Measurements from ENCODE around the gene NANS.
"Not testable (repeated sequence)": the region's sequence is repeated elsewhere in the genome, so short reads cannot be mapped to it uniquely, and the experiment has no call there.

NANS gene

GRCh38 chr9:98056269-98057137 lies at the start of gene NANS:
TSS of gene NANS (plus strand) at chr9:98056732. CDS start at chr9:98056809, 77 bp downstream.
- DNase-seq, result peak; percentile 93

- no peak for DNase-seq
Measured at GRCh38 chr9:98007251-98007928, 49.1 kb upstream of the NANS start.

DNA sequence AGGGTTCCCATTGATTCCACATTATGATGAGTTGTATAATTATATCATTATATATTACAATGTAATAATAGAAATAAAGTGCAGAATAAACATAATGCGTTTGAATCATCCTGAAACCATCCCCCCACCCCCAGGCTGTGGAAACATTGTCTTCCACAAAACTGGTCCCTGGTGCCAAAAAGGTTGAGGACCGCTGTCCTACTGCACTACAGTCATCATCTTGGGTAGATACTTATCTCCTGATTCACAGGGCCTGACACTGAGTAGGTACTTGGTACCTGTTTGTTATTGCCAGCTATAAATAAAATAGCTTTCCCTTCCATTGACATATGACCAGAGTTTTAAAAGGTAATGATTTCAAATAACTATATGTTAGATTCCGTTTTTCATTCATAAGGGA lies 47.8 kb upstream of the NANS start:
- DNase-seq, result no peak

GRCh38 chr9:98009437-98009836 lies 47.1 kb upstream of the NANS start:
- no peak for DNase-seq

DNA sequence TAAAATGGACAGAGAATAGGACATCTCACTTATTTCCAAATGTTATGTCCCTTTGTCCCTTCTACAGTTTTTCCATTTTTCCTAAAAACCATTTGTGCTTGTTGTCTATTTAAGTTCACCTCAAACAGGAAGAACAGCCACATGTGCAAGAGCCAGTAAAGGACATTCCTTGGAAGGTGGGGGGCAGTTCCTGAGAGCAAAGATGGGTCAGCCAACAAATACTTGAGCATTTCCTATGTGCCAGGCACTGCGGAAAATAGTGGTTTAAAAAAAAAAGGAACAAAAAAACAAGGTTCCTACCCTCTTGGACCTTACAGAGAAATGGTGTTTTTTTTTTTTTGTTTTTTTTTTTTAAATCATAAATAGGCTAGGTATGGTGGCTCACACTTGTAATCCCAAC lies 46.6 kb upstream of the NANS start:
- no peak for DNase-seq

- no peak for DNase-seq
Measured at GRCh38 chr9:98010445-98010844, 46.1 kb upstream of the NANS start.

- DNase-seq, result no peak
Measured at GRCh38 chr9:98011122-98011521, 45.4 kb upstream of the NANS start.

- no peak for DNase-seq
Measured at GRCh38 chr9:98016137-98016680, 40.3 kb upstream of the NANS start.

DNA sequence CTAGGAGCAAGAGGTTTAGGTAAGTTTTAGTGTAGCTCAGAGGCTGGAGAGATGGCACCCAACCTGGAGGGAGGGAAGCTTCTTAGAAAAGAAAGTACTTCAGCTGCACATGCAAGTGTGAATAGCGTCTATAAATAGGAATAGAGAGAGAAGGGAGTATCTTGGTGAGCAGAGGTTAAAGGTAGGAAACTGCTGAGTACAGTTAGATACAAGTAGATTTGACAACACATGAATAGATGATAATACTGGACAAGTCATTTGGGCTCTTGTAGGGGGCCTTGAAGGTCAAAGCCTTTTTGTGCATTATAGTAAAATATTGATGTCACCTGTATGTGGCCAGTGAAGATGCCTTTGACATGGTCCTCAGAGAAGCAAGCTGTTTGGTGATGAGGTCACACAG lies 39.2 kb upstream of the NANS start:
- no peak for DNase-seq

DNA sequence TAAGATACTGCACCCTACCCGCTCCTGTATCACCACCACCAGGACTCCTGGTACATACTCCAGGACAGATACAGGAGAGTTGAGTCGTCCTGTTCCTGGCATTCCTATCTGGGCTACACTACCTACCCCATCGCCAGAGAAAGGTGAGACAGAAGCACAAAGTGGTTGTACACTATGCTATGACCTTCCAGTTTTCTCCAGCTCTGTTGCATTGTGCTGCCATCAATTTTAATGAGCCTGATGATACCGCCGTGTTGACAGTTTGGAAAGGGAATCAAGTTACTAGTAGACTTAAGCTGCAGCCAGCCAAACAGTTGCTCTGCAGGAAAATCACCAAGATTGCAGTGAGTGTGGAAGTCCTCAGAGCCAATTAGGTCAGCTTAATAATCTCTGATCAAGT lies 38.2 kb upstream of the NANS start:
- no peak for DNase-seq

DNA sequence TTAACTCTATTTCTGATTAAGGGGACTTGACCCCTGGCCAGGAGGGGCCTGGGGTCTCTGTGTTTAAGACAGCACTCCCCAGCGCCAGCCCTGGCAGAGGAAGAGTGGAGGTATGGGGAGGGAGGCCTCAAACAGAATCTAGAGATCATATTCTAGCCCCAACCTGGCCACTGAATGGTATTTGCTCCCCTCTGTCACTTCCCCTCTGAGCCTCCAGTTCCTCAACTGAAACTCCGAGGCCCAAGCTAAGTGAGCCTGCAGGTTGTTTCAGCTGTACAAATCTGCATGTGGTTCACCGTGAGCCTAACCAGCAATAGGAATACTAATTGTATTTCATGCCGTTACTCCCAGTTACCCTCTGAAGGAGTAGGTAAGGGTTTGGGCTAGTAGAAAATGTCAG lies 37.4 kb upstream of the NANS start:
- no peak for DNase-seq

GRCh38 chr9:98019869-98020268 lies 36.7 kb upstream of the NANS start:
- not testable (repeated sequence) for DNase-seq

DNA sequence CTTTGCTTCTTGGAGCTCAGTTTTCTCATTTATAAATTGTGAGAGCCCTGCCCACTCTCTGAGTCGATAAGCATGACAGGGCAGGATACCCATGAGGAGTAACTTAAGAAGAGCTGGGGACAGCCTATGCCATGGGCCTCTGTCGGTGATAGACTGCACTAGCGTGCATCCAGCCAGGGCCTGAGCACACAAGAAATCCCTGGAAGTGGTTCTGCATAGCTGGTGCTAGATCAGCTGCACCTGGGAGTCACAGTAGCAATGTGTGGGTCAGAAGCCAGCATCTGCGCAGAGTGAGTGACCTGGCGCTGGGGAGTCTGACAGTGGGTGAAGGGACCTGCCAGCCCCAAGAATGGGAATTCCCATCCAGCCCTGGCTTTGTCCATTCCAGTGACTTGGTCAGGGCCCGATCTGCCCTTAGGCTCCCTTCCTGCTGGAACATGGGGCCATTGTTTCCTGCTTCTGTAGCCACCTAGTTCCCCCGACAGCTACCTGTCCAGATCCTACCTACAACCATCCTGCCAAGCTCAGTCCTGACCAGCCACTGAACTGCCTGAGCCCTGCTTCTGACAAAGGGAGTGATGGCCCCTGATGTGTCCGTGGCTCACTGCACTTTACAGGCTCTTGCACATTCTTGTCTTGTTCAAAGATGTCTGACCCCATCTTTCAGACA lies 35.9 kb upstream of the NANS start:
- DNase-seq, result no peak

DNA sequence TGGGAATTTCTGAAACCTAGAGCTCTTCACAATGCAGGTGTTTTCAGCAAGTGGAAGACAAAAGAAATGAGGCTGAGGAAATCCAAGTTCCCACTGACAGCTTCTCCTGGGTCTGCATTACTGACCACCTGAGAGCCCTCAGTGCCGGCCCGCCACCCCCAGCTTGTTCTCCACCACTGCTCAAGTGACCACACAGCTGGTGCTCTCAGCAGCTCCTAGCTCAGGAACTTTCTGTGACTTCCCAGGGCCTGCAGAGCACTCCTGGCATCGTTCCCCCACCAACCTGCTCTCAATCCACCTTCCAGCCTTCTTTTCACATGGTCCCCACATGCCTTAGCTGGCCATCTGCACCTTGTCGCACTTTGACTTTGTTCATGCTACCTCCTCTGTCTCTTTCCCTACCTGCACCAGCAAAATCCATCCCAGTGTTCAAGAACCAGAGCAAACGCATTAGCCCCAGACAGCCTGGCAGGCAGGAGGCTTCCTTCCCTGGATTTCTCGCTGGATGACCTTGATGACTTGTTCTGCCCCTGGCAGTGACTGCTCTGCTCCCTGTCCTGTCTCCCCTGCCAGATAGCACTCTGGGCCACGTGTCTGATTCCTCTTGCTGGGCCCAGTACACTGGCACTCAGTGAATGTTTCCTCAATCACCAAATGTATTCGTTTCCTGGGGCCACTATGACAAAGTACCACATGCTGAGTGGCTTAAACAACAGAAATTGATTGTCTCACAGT lies 35.1 kb upstream of the NANS start:
- DNase-seq, result no peak

- DNase-seq, result no peak
Measured at GRCh38 chr9:98022447-98022846, 34.1 kb upstream of the NANS start.

DNA sequence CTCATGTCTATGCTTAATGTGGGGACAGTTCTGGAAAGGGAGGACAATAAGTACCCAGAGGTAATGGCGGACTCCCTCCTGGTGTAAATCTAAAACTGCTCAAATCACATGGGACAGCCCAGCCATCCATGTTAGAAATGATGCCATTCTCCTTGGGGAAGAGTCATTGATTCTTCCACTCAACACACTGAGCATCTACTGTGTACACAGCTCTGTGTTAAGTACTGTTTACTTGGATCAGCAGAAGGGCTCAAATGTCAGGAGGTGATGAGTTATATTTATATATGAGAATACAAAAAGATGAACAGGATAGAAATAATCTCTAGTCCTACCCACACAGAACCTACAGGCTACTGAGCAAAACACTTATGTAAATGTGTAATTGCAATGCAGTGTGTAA lies 31.8 kb upstream of the NANS start:
- no peak for DNase-seq

DNA sequence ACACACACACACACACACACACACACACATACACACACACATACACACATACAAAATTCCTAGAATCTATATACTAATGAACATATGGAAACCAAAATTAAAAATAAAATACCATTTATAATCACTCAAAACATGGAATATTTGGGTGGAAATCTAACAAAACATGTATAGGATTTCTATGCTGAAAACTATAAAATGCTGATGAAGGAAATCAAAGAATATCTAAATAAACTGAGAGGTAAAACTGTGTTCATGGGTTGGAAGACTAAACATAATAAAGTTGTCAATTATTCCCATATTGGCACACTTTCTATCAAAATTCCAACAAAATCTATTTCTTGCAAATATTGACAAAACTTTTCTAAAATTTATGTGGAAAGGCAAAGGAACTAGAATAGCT lies 25.4 kb upstream of the NANS start:
- DNase-seq, result no peak

GRCh38 chr9:98031935-98032334 lies 24.6 kb upstream of the NANS start:
- no peak for DNase-seq

- DNase-seq, result peak; percentile 82
Measured at GRCh38 chr9:98034593-98035546, 21.7 kb upstream of the NANS start.

GRCh38 chr9:98037357-98037756 lies 19.2 kb upstream of the NANS start:
- no peak for DNase-seq

GRCh38 chr9:98038958-98039357 lies 17.6 kb upstream of the NANS start:
- no peak for DNase-seq

DNA sequence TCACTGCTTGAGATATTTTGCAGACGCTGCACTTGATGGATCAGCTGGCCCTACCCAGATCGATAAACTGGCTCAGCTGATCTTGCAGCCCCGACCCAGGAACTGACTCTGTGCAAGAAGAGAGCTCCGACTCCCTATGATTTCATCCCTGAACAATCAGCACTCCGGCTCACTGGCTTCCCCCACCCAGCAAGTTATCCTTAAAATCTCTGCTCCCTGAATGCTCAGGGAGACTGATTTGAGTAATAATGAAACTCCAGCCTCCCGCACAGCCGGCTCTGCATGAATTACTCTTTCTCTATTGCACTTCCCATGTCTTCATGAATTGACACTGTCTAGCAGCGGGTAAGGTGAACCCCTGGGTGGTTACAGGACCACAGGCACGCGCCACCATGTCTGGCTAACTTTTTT lies 16.9 kb upstream of the NANS start:
- no peak for DNase-seq

All from stimulated activated naive CD4-positive, alpha-beta T cell treated with Interleukin-2 at 50 U/mL for 16 hours (primary cell).